GM10847 (cell line): ENCODE results near the gene PEMT.

Experiments used
- POLR2A ChIP-seq: IDR thresholded peaks from 2 replicates; pipeline ENCODE4 v1.6.1; 2011; ENCODE audit not compliant: insufficient read length; ENCODE audit errors: extremely low read depth

Gene PEMT, protein sequence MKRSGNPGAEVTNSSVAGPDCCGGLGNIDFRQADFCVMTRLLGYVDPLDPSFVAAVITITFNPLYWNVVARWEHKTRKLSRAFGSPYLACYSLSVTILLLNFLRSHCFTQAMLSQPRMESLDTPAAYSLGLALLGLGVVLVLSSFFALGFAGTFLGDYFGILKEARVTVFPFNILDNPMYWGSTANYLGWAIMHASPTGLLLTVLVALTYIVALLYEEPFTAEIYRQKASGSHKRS

DNA sequence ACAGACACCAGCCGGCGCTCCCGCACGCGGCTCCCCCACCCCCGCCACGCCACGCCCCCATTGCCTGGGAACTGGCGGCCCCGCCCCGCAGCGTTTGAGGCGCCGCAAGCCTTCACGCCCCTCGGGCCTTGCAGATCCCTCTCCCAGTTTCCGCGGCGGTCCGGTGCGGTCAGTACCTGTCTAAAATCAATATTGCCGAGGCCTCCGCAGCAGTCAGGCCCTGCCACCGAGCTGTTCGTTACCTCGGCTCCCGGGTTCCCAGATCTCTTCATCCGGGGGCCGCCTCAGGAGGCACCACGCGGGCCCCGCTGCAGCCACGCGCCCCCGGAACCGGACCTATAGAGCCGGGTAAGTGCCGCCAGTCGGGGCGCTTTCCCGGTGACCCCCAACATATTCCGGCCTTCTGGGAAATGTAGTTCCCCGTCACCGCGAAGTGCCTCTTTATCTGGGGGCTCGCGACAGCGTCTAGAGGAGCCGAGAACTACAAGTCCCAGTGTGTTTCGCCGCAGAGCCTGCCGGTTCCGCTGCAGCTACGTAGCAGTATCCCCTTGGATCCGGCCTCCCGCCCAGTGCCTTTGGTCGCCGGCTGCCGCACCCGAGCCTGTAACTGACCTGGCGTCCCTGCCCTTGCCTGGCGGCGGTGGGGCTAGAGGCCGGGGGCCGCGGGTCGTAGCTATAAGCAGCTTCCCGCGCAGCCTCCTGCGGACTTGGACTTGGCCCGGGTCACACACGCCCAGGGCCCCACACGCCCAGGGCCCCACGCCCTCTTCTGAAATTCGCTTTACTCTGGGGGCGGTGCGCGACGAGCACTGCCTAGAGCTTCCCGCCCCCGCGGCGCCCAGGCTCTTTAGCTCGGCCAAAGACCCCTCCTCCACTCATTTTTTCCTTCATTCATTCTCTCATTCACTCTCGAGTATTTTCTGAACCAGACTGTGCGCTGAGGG is at the start of gene PEMT:
Gene PEMT, minus strand, starts transcription at position 354 of the 944 bp plus-strand sequence. Its CDS starts 82 bp downstream, at position 272.
- peak; percentile 74 for TF ChIP-seq POLR2A

DNA sequence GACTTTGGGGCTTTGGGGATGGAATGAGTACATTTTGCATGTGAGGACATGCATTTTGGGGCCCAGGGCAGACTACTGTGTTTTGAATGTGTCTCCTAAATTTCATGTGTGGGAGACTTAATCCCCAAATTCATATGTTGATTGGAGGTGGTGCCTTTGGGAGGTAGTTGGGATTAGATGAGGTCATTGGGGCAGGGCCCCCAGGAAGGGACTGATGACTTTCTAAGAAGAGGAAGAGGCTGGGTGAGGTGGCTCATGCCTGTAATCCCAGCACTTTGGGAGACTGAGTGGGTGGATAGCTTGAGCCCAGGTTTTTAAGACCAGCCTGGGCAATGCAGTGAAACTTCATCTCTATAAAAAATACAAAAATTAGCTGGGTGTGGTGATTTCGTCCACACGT is 47.0 kb upstream of the PEMT start:
- TF ChIP-seq POLR2A = no peak

DNA sequence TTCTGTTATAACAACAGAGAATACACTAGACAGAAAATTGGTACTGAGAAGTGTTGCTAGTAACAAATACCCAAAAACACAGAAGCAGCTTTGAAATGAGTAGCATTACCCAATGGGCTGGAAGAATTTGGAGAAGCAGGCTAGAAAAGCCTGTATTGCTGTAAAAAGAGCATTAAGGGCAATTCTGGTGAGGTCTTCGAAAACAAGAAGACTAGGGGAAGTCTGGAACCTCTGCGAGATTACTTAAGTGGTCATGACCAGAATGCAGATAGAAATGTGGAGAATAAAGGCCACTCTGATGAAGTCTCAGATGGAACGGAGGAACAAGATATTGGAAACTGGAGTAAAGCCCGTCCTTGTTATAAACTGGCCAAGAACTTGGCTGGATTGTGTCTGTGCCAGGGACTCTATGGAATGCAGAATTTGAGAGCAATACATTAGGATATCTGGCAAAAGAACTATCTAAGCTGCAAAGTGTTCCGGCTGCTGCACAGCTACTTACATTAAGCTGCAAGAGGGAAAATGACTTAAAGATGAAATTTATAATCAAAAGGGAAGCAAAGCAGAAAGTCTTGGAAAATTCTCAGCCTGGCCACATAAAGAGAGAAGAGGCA is 44.9 kb upstream of the PEMT start:
- no peak for TF ChIP-seq POLR2A

DNA sequence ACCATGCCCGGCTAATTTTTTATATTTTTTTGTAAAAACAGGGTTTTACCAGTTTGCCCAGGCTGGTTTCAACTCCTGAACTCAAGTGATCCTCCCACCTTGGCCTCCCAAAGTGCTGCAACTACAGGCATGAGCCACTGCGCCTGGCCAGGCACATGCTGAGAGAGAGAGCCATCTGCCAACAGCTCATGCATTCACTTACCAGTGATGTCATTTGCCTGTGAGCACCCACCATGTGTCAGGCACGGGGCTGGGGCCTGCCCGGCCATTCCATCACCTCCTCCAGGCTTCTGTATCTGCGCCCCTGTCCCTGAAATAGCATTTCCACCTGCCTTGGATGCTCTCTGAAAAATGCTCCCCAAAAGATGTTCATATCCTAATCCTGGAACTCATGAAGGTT is 43.6 kb upstream of the PEMT start:
- TF ChIP-seq POLR2A = no peak

DNA sequence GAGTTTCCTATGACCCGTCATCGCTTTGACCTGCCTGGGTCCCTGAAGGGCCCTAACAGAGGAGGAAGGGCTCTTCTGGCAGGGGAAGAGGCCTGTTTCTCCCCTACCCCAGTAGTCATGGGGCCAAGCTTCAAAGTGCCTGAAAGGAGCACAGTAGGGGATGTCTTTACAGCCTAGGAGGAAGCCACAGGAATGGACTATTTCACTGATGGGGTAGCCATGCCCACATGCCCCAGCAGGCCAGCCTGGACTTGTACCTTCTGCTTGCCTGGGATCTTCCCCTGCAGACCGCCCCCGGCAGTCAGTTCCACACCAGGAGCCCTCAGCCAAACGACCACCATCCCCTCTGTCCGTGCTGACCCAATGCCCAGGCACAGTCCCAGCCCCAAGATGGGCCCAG is 41.8 kb upstream of the PEMT start:
- TF ChIP-seq POLR2A = no peak

DNA sequence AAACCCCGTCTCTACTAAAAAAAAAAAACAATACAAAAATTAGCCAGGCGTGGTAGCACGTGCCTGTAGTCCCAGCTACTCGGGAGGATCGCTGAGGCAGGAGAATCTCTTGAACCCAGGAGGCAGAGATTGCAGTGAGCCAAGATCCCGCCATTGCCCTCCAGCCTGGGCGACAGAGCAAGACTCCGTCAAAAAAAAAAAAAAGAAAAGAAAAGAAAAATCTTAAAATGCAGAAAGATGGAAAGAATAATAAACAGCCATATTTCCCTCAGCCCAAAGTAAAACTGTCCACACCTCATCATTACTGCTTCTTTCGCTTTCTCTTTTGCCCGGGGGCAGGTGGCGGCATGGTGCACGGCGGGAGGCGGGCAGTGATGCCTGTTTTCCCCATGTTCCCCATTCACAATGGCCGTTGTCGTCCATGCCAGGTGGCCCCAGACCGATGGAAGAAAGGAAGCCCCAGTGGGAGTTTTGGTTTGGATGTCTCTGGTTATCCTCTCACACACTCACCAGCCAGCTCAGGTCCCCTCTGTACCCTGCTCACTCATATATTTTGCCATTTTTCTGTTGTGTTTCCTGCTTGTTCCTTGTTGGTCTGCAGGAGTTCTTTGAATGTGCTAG is 37.0 kb upstream of the PEMT start:
- no peak for TF ChIP-seq POLR2A

DNA sequence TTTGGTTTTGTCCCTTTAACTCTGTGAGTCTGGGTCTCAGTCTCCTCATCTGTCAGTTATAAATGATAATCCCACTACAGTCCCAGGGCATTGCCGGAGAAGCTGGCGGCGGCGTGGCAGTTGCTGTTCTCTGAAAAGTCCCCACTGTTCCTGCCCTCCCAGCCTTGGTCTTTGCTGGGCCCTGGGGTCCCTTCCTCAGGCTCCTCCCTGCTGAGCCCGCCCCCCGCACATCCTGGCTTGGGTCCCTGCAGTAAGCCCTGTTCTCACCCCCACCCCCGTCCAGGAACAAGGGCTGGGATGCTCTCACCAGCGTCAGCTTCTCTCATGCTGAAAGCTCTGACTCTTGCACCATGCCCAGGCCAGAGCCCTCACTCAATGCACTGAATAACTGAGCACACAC is 35.3 kb upstream of the PEMT start:
- no peak for TF ChIP-seq POLR2A

DNA sequence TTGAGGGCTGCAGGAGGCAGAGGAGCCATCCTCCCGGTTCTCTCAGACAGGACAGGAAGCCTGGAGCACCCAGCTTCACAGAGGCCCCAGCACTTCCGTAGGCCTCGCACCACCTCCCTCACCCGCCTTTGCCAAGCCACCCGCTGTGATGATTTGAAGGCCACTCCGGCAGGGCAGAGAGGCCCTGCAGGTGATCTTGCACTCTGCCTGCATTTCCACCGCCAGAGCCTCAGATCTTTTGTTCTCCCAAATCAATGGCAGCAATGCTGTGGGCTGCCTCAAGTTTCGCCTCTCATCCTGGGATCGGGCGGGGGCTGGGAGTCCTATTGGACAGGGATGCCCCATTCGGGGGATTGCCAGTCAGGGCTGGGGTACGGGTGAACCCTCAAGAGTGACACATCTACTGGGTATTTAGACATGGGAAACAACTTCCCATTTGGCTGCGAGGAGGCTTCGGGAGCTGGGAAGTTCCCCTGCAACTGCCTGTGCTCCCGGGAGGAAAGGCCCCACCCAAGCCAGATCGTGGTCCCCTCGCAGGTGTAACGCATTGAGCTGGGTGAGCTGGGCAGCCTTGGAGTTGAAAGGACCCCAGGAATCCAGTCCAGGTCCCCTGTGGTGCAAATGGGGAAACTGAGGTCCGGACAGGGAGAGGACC is 34.8 kb upstream of the PEMT start:
- TF ChIP-seq POLR2A = no peak

DNA sequence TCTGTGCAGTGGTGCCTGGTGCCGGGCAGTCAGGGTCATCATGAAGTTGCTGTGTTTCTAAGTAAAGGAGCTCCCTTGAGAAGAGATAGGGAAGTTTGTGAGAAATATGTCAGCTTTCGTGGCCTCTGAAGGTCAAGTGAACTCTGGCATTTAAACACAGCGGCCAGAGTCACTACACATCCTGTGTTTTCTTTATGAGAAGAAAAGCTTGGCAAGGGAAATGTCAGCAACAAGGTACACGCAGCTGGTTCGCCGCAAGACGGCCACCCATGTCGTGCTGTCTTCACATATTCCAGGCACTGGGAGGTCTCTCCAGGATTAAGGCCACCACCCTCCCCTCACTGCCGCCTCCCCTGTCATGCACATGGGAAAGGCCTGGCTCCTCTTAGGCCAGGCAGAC is 33.2 kb upstream of the PEMT start:
- TF ChIP-seq POLR2A = no peak

DNA sequence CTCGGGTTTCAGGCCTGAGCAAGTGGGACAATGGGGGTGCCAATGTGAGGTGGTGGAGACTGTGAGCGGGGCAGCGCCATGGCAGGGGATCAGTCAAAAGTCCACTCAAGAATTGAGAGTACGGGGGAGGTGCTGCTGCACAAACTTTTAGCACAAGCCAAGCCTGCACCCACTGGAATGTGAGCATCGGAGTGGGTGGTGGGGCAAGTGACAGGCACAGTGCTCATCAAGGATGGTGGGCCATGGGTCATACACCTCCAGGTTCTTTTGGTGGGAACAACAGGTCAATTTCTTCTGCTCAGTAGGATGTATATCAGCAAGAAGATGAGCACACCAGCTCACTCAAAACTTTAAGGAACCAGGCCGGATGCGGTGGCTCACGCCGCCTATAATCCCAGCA is 32.4 kb upstream of the PEMT start:
- no peak for TF ChIP-seq POLR2A

DNA sequence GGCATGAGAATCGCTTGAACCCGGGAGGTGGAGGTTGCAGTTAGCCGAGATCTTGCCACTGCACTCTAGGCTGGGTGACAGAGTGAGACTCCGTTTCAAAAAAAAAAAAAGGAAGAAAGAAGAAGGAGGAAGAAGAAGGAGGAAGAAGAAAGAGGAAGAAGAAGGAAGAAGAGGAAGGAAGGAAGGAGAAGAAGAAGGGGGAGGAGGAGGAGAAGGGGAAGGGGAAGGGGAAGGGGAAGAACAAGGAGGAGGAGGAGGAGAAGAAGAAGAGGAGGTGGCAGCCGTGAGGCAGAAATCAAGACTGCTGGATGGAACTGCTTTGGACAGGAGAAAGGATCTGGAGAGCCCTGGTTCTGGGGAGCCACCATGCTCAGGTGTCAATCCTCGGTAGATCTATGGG is 29.7 kb upstream of the PEMT start:
- TF ChIP-seq POLR2A = no peak

DNA sequence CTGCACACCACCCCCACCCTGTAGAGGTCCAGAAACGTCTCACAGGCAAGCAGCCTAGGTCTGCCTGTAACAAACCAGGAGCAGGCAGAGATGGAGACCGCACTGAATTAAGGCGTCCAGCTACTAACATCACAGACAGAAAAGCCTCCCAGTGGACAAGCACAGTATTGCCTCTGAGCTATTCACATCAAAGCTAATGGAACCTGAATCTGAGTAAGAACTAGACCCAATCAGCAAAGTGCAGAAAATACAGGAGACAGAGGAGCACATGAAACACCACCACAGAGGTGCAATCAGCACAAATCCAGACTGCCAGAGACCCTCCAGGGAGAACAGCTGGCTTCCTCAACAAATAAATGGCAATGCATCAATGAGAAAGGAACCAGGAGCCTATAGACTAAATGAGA is 22.2 kb upstream of the PEMT start:
- TF ChIP-seq POLR2A = no peak

DNA sequence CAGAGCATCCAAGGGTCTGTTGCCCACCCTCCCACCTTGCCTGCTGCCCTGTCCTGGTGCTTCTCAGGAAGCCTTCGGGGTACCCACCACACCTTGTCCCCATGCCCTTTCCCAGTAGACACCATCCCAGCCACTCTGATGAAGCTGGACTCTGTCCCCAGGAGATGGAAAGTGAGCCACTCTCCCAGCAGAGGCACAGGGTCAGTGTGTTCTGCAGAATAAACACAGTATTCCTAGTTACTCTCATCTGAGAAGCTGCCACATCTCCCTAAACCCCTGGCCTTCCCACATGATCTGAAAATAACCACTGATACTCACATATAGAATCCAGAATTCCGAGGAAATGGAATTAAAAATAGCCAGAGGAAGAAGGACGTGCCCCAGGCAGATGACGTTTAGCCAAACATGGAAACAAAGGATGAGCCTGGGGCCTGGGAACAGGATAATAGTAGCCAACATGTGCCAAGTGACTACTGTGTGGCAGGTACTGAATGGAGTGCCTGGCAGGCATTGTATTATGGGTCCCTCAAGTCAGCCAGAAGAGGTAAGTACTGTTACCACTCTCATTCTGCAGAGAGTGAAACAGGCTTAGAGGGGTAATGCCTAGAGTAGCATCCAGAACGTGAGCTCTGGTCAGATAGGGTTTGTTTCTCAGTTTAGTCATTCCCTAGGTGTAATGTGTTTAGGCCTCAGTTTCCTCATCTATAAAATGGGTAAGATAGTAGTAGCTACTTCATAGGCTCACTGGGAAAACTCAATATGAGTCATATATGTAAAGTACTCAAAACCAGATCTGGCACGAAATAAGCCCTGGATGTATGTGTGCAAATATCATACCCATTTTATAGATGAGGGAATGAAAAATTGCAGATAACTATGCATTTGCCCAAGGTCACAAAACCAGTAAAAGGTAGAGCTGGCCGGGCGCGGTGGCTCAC is 20.8 kb upstream of the PEMT start:
- TF ChIP-seq POLR2A = no peak

DNA sequence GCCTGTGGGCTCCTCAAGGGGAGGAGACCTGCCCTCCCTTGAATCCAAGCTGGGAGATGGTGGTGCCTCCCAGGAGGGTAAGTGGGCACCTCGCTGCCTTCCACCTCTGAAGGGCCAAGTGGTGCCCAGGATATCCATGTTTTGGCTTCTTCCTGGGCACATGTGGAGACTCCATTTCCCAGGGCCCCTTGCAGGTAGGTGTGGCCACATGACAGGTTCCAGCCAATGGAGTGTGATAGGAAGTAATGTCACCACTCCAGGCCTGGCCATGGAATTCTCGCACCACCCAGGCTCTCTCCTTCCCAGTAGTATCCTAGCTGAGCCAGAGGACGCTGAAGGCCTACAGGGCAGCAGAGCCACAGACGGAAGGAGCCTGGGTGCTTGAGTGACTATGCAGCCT is 17.6 kb upstream of the PEMT start:
- no peak for TF ChIP-seq POLR2A
